ENCODE data around the gene IL22.

GRCh38 chr12:68236421-68237059, 16.9 kb downstream of the IL22 start:
- TF ChIP-seq POLR2A (IDR thresholded peaks at IDR 0.05), result no peak
- TF ChIP-seq CTCF (IDR thresholded peaks at IDR 0.05), result no peak
- no peak for TF ChIP-seq POLR2AphosphoS5 (IDR thresholded peaks at IDR 0.05)
